Measurements from ENCODE around the gene UBE2J1. TPM values are rescaled to one million over a fixed set of nuclear protein-coding genes. Genes with fewer than 3 reads are reported as not detected.
"Not testable (repeated sequence)": the region's sequence is repeated elsewhere in the genome, so short reads cannot be mapped to it uniquely, and the experiment has no call there.

UBE2J1 gene
- 38.8 TPM for total RNA-seq

GRCh38 chr6:89352278-89353117, at the start of gene UBE2J1:
TSS of gene UBE2J1 (minus strand) at chr6:89352722. CDS start at chr6:89352569, 153 bp downstream.
- DNase-seq (ENCODE audit: low spot score), result peak; percentile 94

- DNase-seq (ENCODE audit: low spot score), result no peak
Measured at GRCh38 chr6:89400912-89401399, 48.4 kb upstream of the UBE2J1 start.

GRCh38 chr6:89400050-89400449, 47.5 kb upstream of the UBE2J1 start:
- no peak for DNase-seq (ENCODE audit: low spot score)

GRCh38 chr6:89398762-89399525, 46.4 kb upstream of the UBE2J1 start:
- DNase-seq (ENCODE audit: low spot score), result no peak

GRCh38 chr6:89397884-89398283, 45.4 kb upstream of the UBE2J1 start:
- not testable (repeated sequence) for DNase-seq (ENCODE audit: low spot score)

GRCh38 chr6:89393659-89394058, 41.1 kb upstream of the UBE2J1 start:
- no peak for DNase-seq (ENCODE audit: low spot score)

- no peak for DNase-seq (ENCODE audit: low spot score)
Measured at GRCh38 chr6:89392823-89393222, 40.3 kb upstream of the UBE2J1 start.

GRCh38 chr6:89388846-89389245, 36.3 kb upstream of the UBE2J1 start:
- DNase-seq (ENCODE audit: low spot score), result no peak

- no peak for DNase-seq (ENCODE audit: low spot score)
Measured at GRCh38 chr6:89387516-89388201, 35.1 kb upstream of the UBE2J1 start.

GRCh38 chr6:89386917-89387491, 34.5 kb upstream of the UBE2J1 start:
- no peak for DNase-seq (ENCODE audit: low spot score)

- no peak for DNase-seq (ENCODE audit: low spot score)
Measured at GRCh38 chr6:89385846-89386245, 33.3 kb upstream of the UBE2J1 start.

GRCh38 chr6:89385156-89385667, 32.7 kb upstream of the UBE2J1 start:
- no peak for DNase-seq (ENCODE audit: low spot score)

GRCh38 chr6:89381031-89381430, 28.5 kb upstream of the UBE2J1 start:
- DNase-seq (ENCODE audit: low spot score), result no peak

GRCh38 chr6:89379281-89379680, 26.8 kb upstream of the UBE2J1 start:
- no peak for DNase-seq (ENCODE audit: low spot score)

GRCh38 chr6:89378628-89379027, 26.1 kb upstream of the UBE2J1 start:
- DNase-seq (ENCODE audit: low spot score), result no peak

- peak; percentile 77 for DNase-seq (ENCODE audit: low spot score)
Measured at GRCh38 chr6:89375427-89376267, 23.1 kb upstream of the UBE2J1 start.

- DNase-seq (ENCODE audit: low spot score), result no peak
Measured at GRCh38 chr6:89372506-89372901, 20.0 kb upstream of the UBE2J1 start.

GRCh38 chr6:89371849-89372505, 19.5 kb upstream of the UBE2J1 start:
- DNase-seq (ENCODE audit: low spot score), result peak; percentile 69

GRCh38 chr6:89368999-89369398, 16.5 kb upstream of the UBE2J1 start:
- DNase-seq (ENCODE audit: low spot score), result peak; percentile 69

GRCh38 chr6:89368107-89368506, 15.6 kb upstream of the UBE2J1 start:
- DNase-seq (ENCODE audit: low spot score), result peak; percentile 66
